SK-N-SH treated with all-trans-retinoic acid at 6 μM for 48 hours (cell line): ENCODE results near the gene LAPTM5.

ENCODE experiments used
- ATAC-seq: fragments of 200-7000 bp; cut with Tn5 transposase; 3 replicates; pipeline ENCODE4 v1.9.1; 2020; ENCODE audit warnings: mild to moderate bottlenecking, moderate library complexity
- ARNTL ChIP-seq: fragments of 450-650 bp; formaldehyde crosslinking; IDR thresholded peaks from 2 replicates; pipeline ENCODE4 v1.5.0; 2020; ENCODE audit warnings: low read depth, mild to moderate bottlenecking, moderate library complexity, borderline replicate concordance
- CREB5 ChIP-seq: fragments of 250-450 bp; sonication (Bioruptor Pico); IDR thresholded peaks from 2 replicates; pipeline ENCODE4 v1.5.1; 2020; ENCODE audit warnings: low read depth, mild to moderate bottlenecking, moderate library complexity
- CSRNP3 ChIP-seq: fragments of 250-450 bp; sonication (Bioruptor Pico); IDR thresholded peaks from 2 replicates; pipeline ENCODE4 v1.5.1; 2021; ENCODE audit warnings: mild to moderate bottlenecking, moderate library complexity
- ESRRG ChIP-seq: fragments of 250-450 bp; sonication (Bioruptor Pico); IDR thresholded peaks from 2 replicates; pipeline ENCODE4 v1.6.1; 2021; ENCODE audit warnings: mild to moderate bottlenecking
- GLIS3 ChIP-seq: fragments of 250-450 bp; sonication (Bioruptor Pico); IDR thresholded peaks from 2 replicates; pipeline ENCODE4 v1.5.0; 2020; ENCODE audit warnings: mild to moderate bottlenecking, moderate library complexity
- OSR1 ChIP-seq: fragments of 250-450 bp; sonication (Bioruptor Pico); IDR thresholded peaks from 2 replicates; pipeline ENCODE4 v1.8.0; 2022; ENCODE audit warnings: moderate library complexity, mild to moderate bottlenecking, inconsistent platforms
- PPARA ChIP-seq: fragments of 250-450 bp; sonication (Bioruptor Pico); IDR thresholded peaks from 2 replicates; pipeline ENCODE4 v1.5.0; 2020; ENCODE audit warnings: mild to moderate bottlenecking, borderline replicate concordance
- RARB ChIP-seq: fragments of 250-450 bp; sonication (Bioruptor Pico); IDR thresholded peaks from 2 replicates; pipeline ENCODE4 v1.8.0; 2021; ENCODE audit warnings: mild to moderate bottlenecking, moderate library complexity
- SNAI2 ChIP-seq: fragments of 250-450 bp; sonication (Bioruptor Pico); IDR thresholded peaks from 2 replicates; pipeline ENCODE4 v1.5.0; 2020; ENCODE audit warnings: mild to moderate bottlenecking, moderate library complexity
- TCF4 ChIP-seq: fragments of 250-450 bp; sonication (Bioruptor Pico); IDR thresholded peaks from 2 replicates; pipeline ENCODE4 v1.8.0; 2021; ENCODE audit warnings: mild to moderate bottlenecking, moderate library complexity, borderline replicate concordance
- TOX ChIP-seq: fragments of 250-450 bp; sonication (Bioruptor Pico); IDR thresholded peaks from 2 replicates; pipeline ENCODE4 v1.8.0; 2021; ENCODE audit warnings: mild to moderate bottlenecking, moderate library complexity, borderline replicate concordance
- ZFP3 ChIP-seq: fragments of 250-450 bp; sonication (Bioruptor Pico); IDR thresholded peaks from 2 replicates; pipeline ENCODE4 v1.5.0; 2020; ENCODE audit warnings: mild to moderate bottlenecking, moderate library complexity
- ZFP30 ChIP-seq: fragments of 450-650 bp; formaldehyde crosslinking; IDR thresholded peaks from 2 replicates; pipeline ENCODE4 v1.5.0; 2022; ENCODE audit warnings: mild to moderate bottlenecking, moderate library complexity
- ZNF565 ChIP-seq: fragments of 450-650 bp; formaldehyde crosslinking; conservative IDR thresholded peaks from 2 replicates; pipeline ENCODE4 v1.5.0; 2020; ENCODE audit warnings: low read depth, mild to moderate bottlenecking, moderate library complexity
- ZNF8 ChIP-seq: fragments of 450-650 bp; formaldehyde crosslinking; IDR thresholded peaks from 2 replicates; pipeline ENCODE4 v1.5.0; 2020; ENCODE audit warnings: mild to moderate bottlenecking, moderate library complexity
- TF ChIP-seq, protein P1 (sequence below): fragments of 250-450 bp; sonication (Bioruptor Pico); IDR thresholded peaks from 2 replicates; pipeline ENCODE4 v1.5.0; 2020; ENCODE audit warnings: mild to moderate bottlenecking, moderate library complexity
- TF ChIP-seq, protein P2 (sequence below): fragments of 250-450 bp; sonication (Bioruptor Pico); IDR thresholded peaks from 2 replicates; pipeline ENCODE4 v1.8.0; 2021; ENCODE audit warnings: low read depth, mild to moderate bottlenecking, moderate library complexity, borderline replicate concordance
- TF ChIP-seq, protein P3 (sequence below): fragments of 250-450 bp; sonication (Bioruptor Pico); IDR thresholded peaks from 2 replicates; pipeline ENCODE4 v1.8.0; 2020; ENCODE audit warnings: mild to moderate bottlenecking, moderate library complexity, borderline replicate concordance

LAPTM5 gene

DNA sequence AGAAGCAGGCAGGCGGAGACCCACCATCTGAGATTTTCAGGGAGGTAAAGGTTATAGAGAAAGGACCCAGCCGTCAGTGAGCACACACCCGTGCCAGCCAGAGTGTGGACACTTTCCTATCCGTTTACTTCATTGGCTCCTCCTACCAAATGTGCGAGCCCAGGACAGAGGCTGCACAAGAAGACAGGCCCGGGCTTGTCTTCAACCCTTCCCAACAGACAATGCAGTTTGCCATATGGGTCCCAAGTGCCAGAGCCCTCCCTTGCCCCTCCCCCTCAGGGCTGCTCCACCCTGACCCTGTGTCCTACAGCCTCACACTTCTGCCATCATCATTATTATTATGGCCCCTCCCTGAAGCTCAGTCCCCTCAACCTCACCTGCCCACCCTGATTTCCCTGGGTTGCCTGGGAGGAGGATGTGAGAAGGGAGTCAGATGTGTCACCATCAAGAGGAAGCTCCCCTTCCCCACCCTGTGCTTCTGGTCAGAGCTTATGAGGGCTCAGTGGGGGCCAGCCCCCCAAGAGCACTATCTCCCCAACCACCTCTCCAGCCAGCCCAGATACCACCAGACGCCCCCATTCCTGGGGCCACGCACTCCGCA, 9.4 kb downstream of the LAPTM5 start (continued):
- TF ChIP-seq, protein P1, sequence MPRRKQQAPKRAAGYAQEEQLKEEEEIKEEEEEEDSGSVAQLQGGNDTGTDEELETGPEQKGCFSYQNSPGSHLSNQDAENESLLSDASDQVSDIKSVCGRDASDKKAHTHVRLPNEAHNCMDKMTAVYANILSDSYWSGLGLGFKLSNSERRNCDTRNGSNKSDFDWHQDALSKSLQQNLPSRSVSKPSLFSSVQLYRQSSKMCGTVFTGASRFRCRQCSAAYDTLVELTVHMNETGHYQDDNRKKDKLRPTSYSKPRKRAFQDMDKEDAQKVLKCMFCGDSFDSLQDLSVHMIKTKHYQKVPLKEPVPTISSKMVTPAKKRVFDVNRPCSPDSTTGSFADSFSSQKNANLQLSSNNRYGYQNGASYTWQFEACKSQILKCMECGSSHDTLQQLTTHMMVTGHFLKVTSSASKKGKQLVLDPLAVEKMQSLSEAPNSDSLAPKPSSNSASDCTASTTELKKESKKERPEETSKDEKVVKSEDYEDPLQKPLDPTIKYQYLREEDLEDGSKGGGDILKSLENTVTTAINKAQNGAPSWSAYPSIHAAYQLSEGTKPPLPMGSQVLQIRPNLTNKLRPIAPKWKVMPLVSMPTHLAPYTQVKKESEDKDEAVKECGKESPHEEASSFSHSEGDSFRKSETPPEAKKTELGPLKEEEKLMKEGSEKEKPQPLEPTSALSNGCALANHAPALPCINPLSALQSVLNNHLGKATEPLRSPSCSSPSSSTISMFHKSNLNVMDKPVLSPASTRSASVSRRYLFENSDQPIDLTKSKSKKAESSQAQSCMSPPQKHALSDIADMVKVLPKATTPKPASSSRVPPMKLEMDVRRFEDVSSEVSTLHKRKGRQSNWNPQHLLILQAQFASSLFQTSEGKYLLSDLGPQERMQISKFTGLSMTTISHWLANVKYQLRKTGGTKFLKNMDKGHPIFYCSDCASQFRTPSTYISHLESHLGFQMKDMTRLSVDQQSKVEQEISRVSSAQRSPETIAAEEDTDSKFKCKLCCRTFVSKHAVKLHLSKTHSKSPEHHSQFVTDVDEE (CRISPR knock-in tag): no peak

DNA sequence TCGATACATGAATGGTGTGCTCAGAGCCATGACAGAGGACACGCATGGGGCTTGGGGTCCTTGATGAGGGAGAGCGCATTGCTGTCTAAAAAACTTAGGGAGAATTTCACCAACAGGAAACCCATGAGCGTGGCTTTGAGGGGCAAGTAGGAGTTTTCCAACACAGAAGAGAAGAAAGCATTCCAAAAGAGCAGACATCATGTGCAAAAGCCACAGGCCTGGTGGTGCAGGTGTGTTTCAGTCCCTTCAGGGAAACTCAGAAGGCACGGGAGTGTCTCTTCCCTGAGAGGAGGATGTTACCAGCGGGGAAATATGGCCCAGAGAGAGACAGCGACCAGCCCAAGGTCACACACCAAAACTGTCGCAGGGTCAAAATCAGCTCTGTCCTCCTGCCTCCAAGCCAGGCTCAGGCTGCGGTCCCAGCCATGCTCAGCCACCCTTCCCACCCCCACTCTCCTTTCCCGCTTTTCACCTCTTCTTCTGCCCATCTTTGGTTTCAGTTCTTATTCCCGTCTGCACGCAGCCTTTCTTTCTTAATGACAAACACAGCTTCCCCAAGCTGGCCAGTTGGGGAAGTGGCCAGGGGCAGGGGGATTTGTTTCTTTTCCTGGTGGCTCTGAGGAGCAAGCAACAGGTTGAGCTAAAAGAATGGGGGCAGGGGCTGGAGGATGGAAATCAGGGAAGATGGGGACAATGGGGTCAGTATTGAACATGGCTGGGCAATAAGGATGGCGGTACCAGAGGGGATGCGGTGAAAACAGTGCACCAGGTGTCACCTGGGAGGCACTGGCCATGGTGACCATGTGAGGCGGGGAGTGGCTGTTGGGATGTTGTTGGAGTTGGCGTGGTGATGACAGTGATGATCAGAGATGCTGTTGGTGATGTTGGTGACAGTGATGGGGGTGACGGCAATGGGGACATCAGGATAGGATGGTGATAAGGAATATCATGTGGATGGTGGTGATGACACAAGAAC, 10.3 kb downstream of the LAPTM5 start:
- TF ChIP-seq TCF4 (CRISPR knock-in tag): no peak
- TF ChIP-seq ZFP30 (CRISPR knock-in tag): no peak
- TF ChIP-seq PPARA (CRISPR knock-in tag): no peak
- no peak for TF ChIP-seq OSR1
- no peak for TF ChIP-seq ZNF565 (CRISPR knock-in tag)
- TF ChIP-seq GLIS3 (CRISPR knock-in tag): no peak
- no peak for TF ChIP-seq CREB5
- no peak for TF ChIP-seq CSRNP3
- TF ChIP-seq SNAI2: no peak
- TF ChIP-seq, protein P2, sequence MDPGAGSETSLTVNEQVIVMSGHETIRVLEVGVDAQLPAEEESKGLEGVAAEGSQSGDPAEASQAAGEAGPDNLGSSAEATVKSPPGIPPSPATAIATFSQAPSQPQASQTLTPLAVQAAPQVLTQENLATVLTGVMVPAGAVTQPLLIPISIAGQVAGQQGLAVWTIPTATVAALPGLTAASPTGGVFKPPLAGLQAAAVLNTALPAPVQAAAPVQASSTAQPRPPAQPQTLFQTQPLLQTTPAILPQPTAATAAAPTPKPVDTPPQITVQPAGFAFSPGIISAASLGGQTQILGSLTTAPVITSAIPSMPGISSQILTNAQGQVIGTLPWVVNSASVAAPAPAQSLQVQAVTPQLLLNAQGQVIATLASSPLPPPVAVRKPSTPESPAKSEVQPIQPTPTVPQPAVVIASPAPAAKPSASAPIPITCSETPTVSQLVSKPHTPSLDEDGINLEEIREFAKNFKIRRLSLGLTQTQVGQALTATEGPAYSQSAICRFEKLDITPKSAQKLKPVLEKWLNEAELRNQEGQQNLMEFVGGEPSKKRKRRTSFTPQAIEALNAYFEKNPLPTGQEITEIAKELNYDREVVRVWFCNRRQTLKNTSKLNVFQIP: no peak
- no peak for TF ChIP-seq ARNTL (CRISPR knock-in tag)
- no peak for TF ChIP-seq TOX (CRISPR knock-in tag)
- no peak for TF ChIP-seq RARB (CRISPR knock-in tag)
- TF ChIP-seq, protein P3, sequence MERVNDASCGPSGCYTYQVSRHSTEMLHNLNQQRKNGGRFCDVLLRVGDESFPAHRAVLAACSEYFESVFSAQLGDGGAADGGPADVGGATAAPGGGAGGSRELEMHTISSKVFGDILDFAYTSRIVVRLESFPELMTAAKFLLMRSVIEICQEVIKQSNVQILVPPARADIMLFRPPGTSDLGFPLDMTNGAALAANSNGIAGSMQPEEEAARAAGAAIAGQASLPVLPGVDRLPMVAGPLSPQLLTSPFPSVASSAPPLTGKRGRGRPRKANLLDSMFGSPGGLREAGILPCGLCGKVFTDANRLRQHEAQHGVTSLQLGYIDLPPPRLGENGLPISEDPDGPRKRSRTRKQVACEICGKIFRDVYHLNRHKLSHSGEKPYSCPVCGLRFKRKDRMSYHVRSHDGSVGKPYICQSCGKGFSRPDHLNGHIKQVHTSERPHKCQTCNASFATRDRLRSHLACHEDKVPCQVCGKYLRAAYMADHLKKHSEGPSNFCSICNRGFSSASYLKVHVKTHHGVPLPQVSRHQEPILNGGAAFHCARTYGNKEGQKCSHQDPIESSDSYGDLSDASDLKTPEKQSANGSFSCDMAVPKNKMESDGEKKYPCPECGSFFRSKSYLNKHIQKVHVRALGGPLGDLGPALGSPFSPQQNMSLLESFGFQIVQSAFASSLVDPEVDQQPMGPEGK (CRISPR knock-in tag): no peak
- no peak for ATAC-seq

DNA sequence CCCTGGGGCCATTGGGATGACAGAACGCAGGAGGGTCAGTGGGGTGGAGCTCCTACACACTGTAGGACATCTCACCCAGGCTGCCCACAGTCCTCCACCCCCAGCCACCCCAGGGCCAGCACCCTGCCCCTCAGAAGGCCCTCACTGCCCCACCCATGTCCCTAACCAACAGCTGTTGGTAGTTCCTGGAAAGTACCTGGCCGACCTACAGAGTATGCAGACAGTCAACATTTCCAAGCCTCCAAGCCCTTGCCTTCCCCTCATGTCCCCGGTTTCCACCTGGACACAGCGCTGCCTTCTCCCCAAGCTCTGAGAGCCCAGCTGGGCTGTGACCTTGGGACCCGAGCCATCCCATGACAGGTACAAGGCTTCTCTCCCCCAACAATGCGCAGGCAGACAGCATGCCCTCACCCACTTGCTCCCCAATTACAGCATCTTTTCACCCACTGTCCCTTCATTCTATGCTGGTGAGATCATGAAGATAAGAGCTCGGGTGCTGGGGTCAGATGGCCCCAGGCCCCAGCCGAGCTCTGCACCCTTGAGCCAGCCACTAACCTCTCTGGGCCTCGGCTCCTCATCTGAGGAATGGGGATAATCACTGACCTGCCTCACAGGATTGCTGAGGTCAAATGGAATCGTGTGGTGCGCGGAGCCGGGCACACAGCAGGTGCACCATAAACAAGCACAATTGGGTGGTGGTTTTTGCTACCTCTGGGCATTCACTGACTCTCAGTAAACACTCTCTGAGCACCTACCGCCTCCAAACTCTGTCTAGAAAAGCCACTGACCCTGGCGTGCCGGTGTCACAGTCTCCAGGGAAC, 11.2 kb downstream of the LAPTM5 start:
- ATAC-seq: no peak

More for the DNA sequence above, 11.2 kb downstream of the LAPTM5 start:
- TF ChIP-seq ZFP30 (CRISPR knock-in tag) (no peak), TOX (CRISPR knock-in tag) (no peak), ARNTL (CRISPR knock-in tag) (no peak), SNAI2 (no peak), RARB (CRISPR knock-in tag) (no peak), ZFP3 (CRISPR knock-in tag) (no peak), ZNF8 (no peak), ESRRG (no peak)
- TF ChIP-seq, protein P3 (CRISPR knock-in tag): no peak
